Measurements from ENCODE around the gene ECT2L. TPM values are rescaled to one million over a fixed set of nuclear protein-coding genes. Genes with fewer than 3 reads are reported as not detected.

Gene ECT2L
- total RNA-seq (2021; ENCODE audit: unreplicated experiment) (not detected), Bru-seq, nascent RNA (percentile 23 among the genes with signal in this experiment), BruChase-seq, experiment 1, labeled RNA remaining after a 6-hour chase (percentile 17 among the genes with signal in this experiment), BruChase-seq, experiment 2, labeled RNA remaining after a 2-hour chase (percentile 25 among the genes with signal in this experiment)
- 0.02 and 0.10 TPM in 2 replicates for polyA plus RNA-seq (2012)
- long read RNA-seq = 0 reads

- H3K79me2 ChIP-seq (ENCODE audit: insufficient read depth, low read length) = no peaks in the 10 kb centered on the region
- H3K27ac ChIP-seq (ENCODE audit: low read depth, low read length) = no peak within 1 kb of the TSS
- no peaks in the 10 kb centered on the region for H3K9me2 ChIP-seq (ENCODE audit: insufficient read depth)
- no peaks in the 10 kb centered on the region for H3K36me3 ChIP-seq (ENCODE audit: control insufficient read depth in 1 of 2, insufficient read depth in 2 of 2, low read length in 2 of 2)
- ChIA-PET CTCF (no interaction called here), POLR2A (no interaction called here), RAD21 (ENCODE audit: low non-redundant PET in 1 of 2, low total read pairs in 2 of 2, uncharacterized antibody in 2 of 2, unreplicated experiment in 2 of 2) (no interaction called here)
- H3K9ac ChIP-seq (ENCODE audit: low read length) = no peak within 1 kb of the TSS
- intact Hi-C loops (cut with micrococcal nuclease) = no loop called here
- ATAC-seq (no peak), DNase-seq (ENCODE audit: low read depth, low spot score) (no peak)
- peaks cover 0 to 4% of the 10 kb centered on the region in 2 experiments; a peak in 1 of 4 replicates for H3K4me1 ChIP-seq (ENCODE audit: control insufficient read depth in 1 of 2, insufficient read depth in 2 of 2, low read length in 2 of 2)
- no TSS peak for BruUV-seq (replicated peaks)
- H3K9me3 ChIP-seq (ENCODE audit: control insufficient read depth in 1 of 2, insufficient read depth in 1 of 2, low read depth in 1 of 2, low read length in 2 of 2) = no peaks in the 10 kb centered on the region
- TF ChIP-seq POLR2AphosphoS5 (IDR thresholded peaks at IDR 0.05; ENCODE audit: low read depth, low read length) = no peak
- TF ChIP-seq RAD21 (IDR thresholded peaks at IDR 0.05; ENCODE audit: low read depth) = no peak
- no peak for TF ChIP-seq SIN3A (IDR thresholded peaks at IDR 0.05; ENCODE audit: low read depth)
- no peak for TF ChIP-seq ELF1 (IDR thresholded peaks at IDR 0.05; ENCODE audit: borderline replicate concordance, low read depth)
- TF ChIP-seq ZNF274 (IDR thresholded peaks at IDR 0.05; ENCODE audit: low read depth, low read length) = no peak
- no peak for TF ChIP-seq SP1 (IDR thresholded peaks at IDR 0.05; ENCODE audit: low read depth)
- no peak for TF ChIP-seq CBX3 (IDR thresholded peaks at IDR 0.05; ENCODE audit: low read depth)
- no peak for TF ChIP-seq ATF3 (IDR thresholded peaks at IDR 0.05)
- TF ChIP-seq TCF7L2 (IDR thresholded peaks at IDR 0.05; ENCODE audit: borderline replicate concordance, extremely low read depth, insufficient read depth, insufficient read length) = no peak
- TF ChIP-seq JUND (IDR thresholded peaks at IDR 0.05) = no peak
- no peak for TF ChIP-seq POLR2A (IDR thresholded peaks at IDR 0.05; ENCODE audit: borderline replicate concordance, extremely low read depth, insufficient read depth, insufficient read length)
- TF ChIP-seq FOSL1 (IDR thresholded peaks at IDR 0.05; ENCODE audit: low read depth) = no peak
- no peak for TF ChIP-seq MAX (IDR thresholded peaks at IDR 0.05)
- no peak for TF ChIP-seq EZH2phosphoT487 (IDR thresholded peaks at IDR 0.05; ENCODE audit: borderline replicate concordance)
- H3K27me3 ChIP-seq (ENCODE audit: insufficient read depth, low read length) = no peaks in the 10 kb centered on the region
- no peak within 1 kb of the TSS for H2AFZ ChIP-seq (ENCODE audit: low read depth, low read length, poor library complexity, severe bottlenecking)
- H4K20me1 ChIP-seq (ENCODE audit: insufficient read depth) = no peaks in the 10 kb centered on the region
- H3K4me3 ChIP-seq (replicated peaks in 1 of 2; ENCODE audit: low read depth in 1 of 2, low read length in 2 of 2) = no peak within 1 kb of the TSS
- no peak within 1 kb of the TSS for H3K4me2 ChIP-seq (ENCODE audit: low read length)
Observed at GRCh38 chr6:138795809-138796603, at the start of gene ECT2L. Gene ECT2L, plus strand, starts transcription at chr6:138796087. Its CDS starts 17,188 bp downstream, at chr6:138813275.
